ENCODE measurements around the gene CC2D2A. TPM values are rescaled to one million over a fixed set of nuclear protein-coding genes. Genes with fewer than 3 reads are reported as not detected.

Gene CC2D2A
- total RNA-seq, 6 experiments from 2014 or later, result 19.1 to 26.5 (median 21.8) TPM

- no peak overlapping the region for H3K27ac Mint-ChIP-seq
- TF ChIP-seq CTCF (IDR thresholded peaks at IDR 0.05), result no peak
- no peaks in the 10 kb centered on the region for H3K9me3 Mint-ChIP-seq
- no peaks in the 10 kb centered on the region for H3K27me3 Mint-ChIP-seq (ENCODE audit: insufficient read depth)
- DNase-seq, result no peak
- no peak overlapping the region for H3K4me3 Mint-ChIP-seq
- H3K36me3 Mint-ChIP-seq (ENCODE audit: low read depth), result peaks cover 26% of the 10 kb centered on the region
- H3K4me1 Mint-ChIP-seq (ENCODE audit: low read depth), result peaks cover 27% of the 10 kb centered on the region
Measured at GRCh38 chr4:15558561-15558960, 88.9 kb downstream of the CC2D2A start.

GRCh38 chr4:15562114-15562513 is 92.4 kb downstream of the CC2D2A start:
- Mint-ChIP-seq H3K27me3 (ENCODE audit: insufficient read depth) (no peaks in the 10 kb centered on the region), H3K36me3 (ENCODE audit: low read depth) (peaks cover 47% of the 10 kb centered on the region), H3K4me3 (no peak overlapping the region), H3K4me1 (ENCODE audit: low read depth) (peaks cover 27% of the 10 kb centered on the region), H3K9me3 (no peaks in the 10 kb centered on the region), H3K27ac (no peak overlapping the region)
- TF ChIP-seq CTCF (IDR thresholded peaks at IDR 0.05), result no peak
- DNase-seq, result no peak

- no peak for DNase-seq
- peaks cover 27% of the 10 kb centered on the region for H3K4me1 Mint-ChIP-seq (ENCODE audit: low read depth)
- peaks cover 47% of the 10 kb centered on the region for H3K36me3 Mint-ChIP-seq (ENCODE audit: low read depth)
- no peaks in the 10 kb centered on the region for H3K27me3 Mint-ChIP-seq (ENCODE audit: insufficient read depth)
- no peak overlapping the region for H3K27ac Mint-ChIP-seq
- TF ChIP-seq CTCF (IDR thresholded peaks at IDR 0.05), result no peak
- H3K4me3 Mint-ChIP-seq, result no peak overlapping the region
- H3K9me3 Mint-ChIP-seq, result no peaks in the 10 kb centered on the region
Measured at GRCh38 chr4:15562623-15563022, 92.9 kb downstream of the CC2D2A start.

GRCh38 chr4:15563871-15564270 is 94.2 kb downstream of the CC2D2A start:
- Mint-ChIP-seq H3K27me3 (ENCODE audit: insufficient read depth) (peaks cover 5% of the 10 kb centered on the region; the same call in 1 of the 2 replicates), H3K27ac (no peak overlapping the region), H3K9me3 (no peaks in the 10 kb centered on the region), H3K4me3 (no peak overlapping the region), H3K36me3 (ENCODE audit: low read depth) (peaks cover 54% of the 10 kb centered on the region), H3K4me1 (ENCODE audit: low read depth) (peaks cover 27% of the 10 kb centered on the region)
- no peak for TF ChIP-seq CTCF (IDR thresholded peaks at IDR 0.05)
- DNase-seq, result no peak

- Mint-ChIP-seq H3K27ac (no peak overlapping the region), H3K4me3 (no peak overlapping the region), H3K36me3 (ENCODE audit: low read depth) (peaks cover 41% of the 10 kb centered on the region), H3K4me1 (ENCODE audit: low read depth) (no peaks in the 10 kb centered on the region), H3K9me3 (no peaks in the 10 kb centered on the region), H3K27me3 (ENCODE audit: insufficient read depth) (peaks cover 5% of the 10 kb centered on the region; the same call in 1 of the 2 replicates)
- DNase-seq, result no peak
- no peak for TF ChIP-seq CTCF (IDR thresholded peaks at IDR 0.05)
Measured at GRCh38 chr4:15568821-15569220, 99.1 kb downstream of the CC2D2A start.

GRCh38 chr4:15569746-15570145 is 100.1 kb downstream of the CC2D2A start:
- Mint-ChIP-seq H3K36me3 (ENCODE audit: low read depth) (peaks cover 35% of the 10 kb centered on the region), H3K27ac (no peak overlapping the region), H3K4me3 (no peak overlapping the region), H3K9me3 (no peaks in the 10 kb centered on the region), H3K4me1 (ENCODE audit: low read depth) (no peaks in the 10 kb centered on the region), H3K27me3 (ENCODE audit: insufficient read depth) (peaks cover 5% of the 10 kb centered on the region; the same call in 1 of the 2 replicates)
- DNase-seq, result no peak
- TF ChIP-seq CTCF (IDR thresholded peaks at IDR 0.05), result no peak

All from HFFc6 (cell line).